Natural killer cell (primary cell): ENCODE results near the gene DTX2. TPM values are rescaled to one million over a fixed set of nuclear protein-coding genes. Genes with fewer than 3 reads are reported as not detected.
"Not testable (repeated sequence)": the region's sequence is repeated elsewhere in the genome, so short reads cannot be mapped to it uniquely, and the experiment has no call there.

Source experiments
- ATAC-seq, 3 donors: fragments of 150-1000 bp in 2 of 3; fragments of 200-7000 bp in 1 of 3; cut with Tn5 transposase; 1 replicate in 1 of 3; 2 replicates in 2 of 3; pipeline ENCODE4 v1.10.0; 2021; ENCODE audit warnings: mild to moderate bottlenecking in 2 of 3, moderate library complexity in 2 of 3
- DNase-seq, 2 donors: peaks; one replicate each; pipeline versions ENCODE4 v3.0.0 to v3.0.0-alpha.2; 2013 to 2021; ENCODE audit warnings: mixed read lengths in 1 of 2
- H3K27ac ChIP-seq: one replicate; pipeline ENCODE4 v1.5.1; 2013; ENCODE audit warnings: mild to moderate bottlenecking, low read length
- H3K27me3 ChIP-seq: one replicate; pipeline ENCODE4 v1.6.1; 2013; ENCODE audit warnings: low read length; ENCODE audit not compliant: control insufficient read depth, insufficient read depth
- H3K36me3 ChIP-seq: one replicate; pipeline ENCODE4 v1.6.1; 2013; ENCODE audit warnings: low read length; ENCODE audit not compliant: control insufficient read depth, insufficient read depth
- H3K4me1 ChIP-seq: one replicate; pipeline ENCODE4 v1.6.1; 2013; ENCODE audit warnings: low read length; ENCODE audit not compliant: control insufficient read depth, insufficient read depth
- H3K4me3 ChIP-seq: one replicate; pipeline ENCODE4 v1.5.1; 2013; ENCODE audit warnings: low read length
- H3K9me3 ChIP-seq: one replicate; pipeline ENCODE4 v1.6.1; 2013; ENCODE audit warnings: low read length; ENCODE audit not compliant: control insufficient read depth, insufficient read depth
- H3K27ac Mint-ChIP-seq, 2 donors: one replicate each; pipeline ENCODE4 v1.8.0; 2022; ENCODE audit warnings: mild to moderate bottlenecking in 2 of 2, mixed read lengths in 2 of 2, moderate library complexity in 1 of 2
- H3K27me3 Mint-ChIP-seq, 2 donors: one replicate each; pipeline ENCODE4 v1.8.0; 2022; ENCODE audit warnings: low read depth in 2 of 2, mixed read lengths in 2 of 2
- H3K36me3 Mint-ChIP-seq: one replicate; pipeline ENCODE4 v1.8.0; 2022; ENCODE audit warnings: mixed read lengths
- H3K4me1 Mint-ChIP-seq, 2 donors: one replicate each; pipeline ENCODE4 v1.8.0; 2022; ENCODE audit warnings: mixed read lengths in 2 of 2
- H3K4me3 Mint-ChIP-seq: one replicate; pipeline ENCODE4 v1.8.0; 2022; ENCODE audit warnings: mild to moderate bottlenecking, moderate library complexity, mixed read lengths
- H3K9me3 Mint-ChIP-seq, 2 donors: one replicate each; pipeline ENCODE4 v1.8.0; 2022; ENCODE audit warnings: mixed read lengths in 2 of 2
- CTCF ChIP-seq: fragments of 200-600 bp; IDR thresholded peaks from one replicate; pipeline ENCODE4 v1.8.0; 2022; ENCODE audit warnings: antibody characterized with exemption
- WGBS: methylation state at CpG from one replicate; pipeline ENCODE4 v1.1.7; 2013; ENCODE audit warnings: missing lambda C conversion rate; ENCODE audit not compliant: insufficient coverage; 5-methylcytosine and 5-hydroxymethylcytosine counted together
- intact Hi-C: fragments of 100-400 bp; cut with micrococcal nuclease; formaldehyde crosslinking; loops from one replicate; pipeline ENCODE4 v1.14.2; 2022
- total RNA-seq, 4 donors: library from RNA; stranded (reverse); fragments of 120-200 nt in 1 of 4; gene quantifications; one replicate each; pipeline versions ENCODE4 v1.2.3 to v1.2.4, GENCODE V29; 2013 to 2022

DTX2 gene
- total RNA-seq, 3 donors from 2014 or later (not counting 1 experiment from before 2014, with no cell fraction given) = 32.3 to 48.3 (median 40.5) TPM

DNA sequence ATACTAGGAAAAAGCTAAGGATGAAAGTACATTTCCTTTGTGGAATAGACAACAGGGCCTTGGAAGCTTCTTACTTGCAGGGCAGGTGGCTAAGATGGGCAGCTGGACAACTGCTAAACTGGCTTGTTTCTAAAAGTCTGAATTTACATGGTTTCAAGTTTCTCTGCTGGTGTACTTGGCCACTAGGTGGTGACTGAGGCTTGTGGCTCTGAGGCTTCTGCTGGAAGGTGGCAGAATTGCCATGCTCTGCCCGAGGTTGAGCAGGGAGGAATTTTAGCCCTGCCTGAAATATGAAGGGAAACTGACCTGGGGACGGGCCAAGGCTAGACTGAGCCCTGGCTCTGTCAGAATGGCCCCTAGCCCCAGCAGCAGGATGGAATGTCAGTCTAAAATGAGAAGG, 23.6 kb upstream of the DTX2 start:
- H3K4me3 ChIP-seq, H3K36me3 Mint-ChIP-seq, H3K27me3 Mint-ChIP-seq, intact Hi-C loops, H3K4me3 Mint-ChIP-seq, H3K27me3 ChIP-seq, H3K9me3 Mint-ChIP-seq, H3K27ac Mint-ChIP-seq, H3K36me3 ChIP-seq, H3K27ac ChIP-seq, H3K9me3 ChIP-seq, H3K4me1 Mint-ChIP-seq, H3K4me1 ChIP-seq: not testable (repeated sequence)
- peak; percentile 69 to 79 (median 73) for ATAC-seq
- peak; percentile 44 for TF ChIP-seq CTCF
- peak in 1 of 2 donors; percentile 78 for DNase-seq
- WGBS = no CpG with 5 or more reads among the region's 2 CpGs

- H3K27me3 Mint-ChIP-seq, H3K27ac Mint-ChIP-seq, H3K9me3 Mint-ChIP-seq, H3K27ac ChIP-seq, H3K4me3 Mint-ChIP-seq, H3K36me3 ChIP-seq, H3K4me1 ChIP-seq, H3K36me3 Mint-ChIP-seq, H3K4me3 ChIP-seq, H3K27me3 ChIP-seq, intact Hi-C loops, H3K4me1 Mint-ChIP-seq, DNase-seq, H3K9me3 ChIP-seq, ATAC-seq: not testable (repeated sequence)
- 100% methylated on average over 1 of the region's 7 CpGs for WGBS
Measured at GRCh38 chr7:76439120-76439888, 22.2 kb upstream of the DTX2 start.

GRCh38 chr7:76440404-76440803, 21.1 kb upstream of the DTX2 start:
- H3K9me3 ChIP-seq, H3K4me1 Mint-ChIP-seq, H3K9me3 Mint-ChIP-seq, H3K36me3 Mint-ChIP-seq, H3K4me3 Mint-ChIP-seq, H3K4me3 ChIP-seq, DNase-seq, H3K27me3 ChIP-seq, intact Hi-C loops, H3K27ac Mint-ChIP-seq, H3K27me3 Mint-ChIP-seq, H3K27ac ChIP-seq, H3K36me3 ChIP-seq, ATAC-seq: not testable (repeated sequence)
- 97% methylated on average over 4 of the region's 4 CpGs for WGBS
- H3K4me1 ChIP-seq = peaks cover 11% of the 10 kb centered on the region

- H3K4me1 Mint-ChIP-seq, H3K36me3 ChIP-seq, H3K27ac ChIP-seq, H3K27me3 ChIP-seq, H3K9me3 ChIP-seq, H3K9me3 Mint-ChIP-seq, intact Hi-C loops, H3K27ac Mint-ChIP-seq, H3K4me3 Mint-ChIP-seq, DNase-seq, H3K36me3 Mint-ChIP-seq, H3K4me3 ChIP-seq, H3K27me3 Mint-ChIP-seq: not testable (repeated sequence)
- ATAC-seq = peak; percentile 75 to 78 (median 77)
- no CpG with 5 or more reads among the region's 10 CpGs for WGBS
- peaks cover 14% of the 10 kb centered on the region for H3K4me1 ChIP-seq
Measured at GRCh38 chr7:76441792-76442191, 19.7 kb upstream of the DTX2 start.

DNA sequence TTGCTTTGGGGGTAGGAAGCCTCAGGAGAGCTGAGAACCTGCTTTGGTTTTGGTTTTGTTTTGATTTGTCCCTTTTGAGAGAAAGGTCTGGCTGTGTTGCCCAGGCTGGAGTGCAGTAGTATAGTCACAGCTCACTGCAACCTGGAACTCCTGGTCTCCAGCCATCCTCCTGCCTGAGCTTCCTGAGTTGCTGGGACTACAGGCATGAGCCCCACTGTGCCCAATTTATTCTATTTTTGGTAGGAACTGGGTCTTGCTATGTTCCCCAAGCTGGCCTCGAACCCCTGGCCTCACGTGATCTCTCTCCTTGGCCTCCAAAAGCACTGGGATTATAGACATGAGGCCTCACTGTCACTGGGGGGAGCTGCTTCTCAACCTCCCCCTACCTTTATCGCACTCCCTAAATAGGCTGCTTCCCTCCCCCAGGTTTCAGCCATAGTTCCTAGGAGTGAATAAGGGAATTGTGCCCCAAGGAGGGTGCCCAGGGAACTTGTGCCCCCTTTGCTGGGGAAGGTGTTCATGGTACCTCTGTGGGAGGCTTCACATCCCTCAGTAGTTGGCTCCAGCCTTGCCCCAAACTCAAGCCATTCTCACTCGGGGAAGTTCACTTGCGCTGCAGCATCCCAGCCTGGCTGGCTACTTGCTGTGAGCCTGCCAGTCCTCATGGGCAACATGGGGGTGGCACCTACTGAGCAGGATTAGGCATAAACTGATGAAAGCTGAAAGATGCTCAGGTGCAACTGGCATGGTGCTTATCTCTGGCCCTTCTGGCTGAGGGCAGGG, 18.7 kb upstream of the DTX2 start:
- H3K27ac Mint-ChIP-seq, H3K36me3 ChIP-seq, H3K4me1 Mint-ChIP-seq, H3K9me3 ChIP-seq, H3K27ac ChIP-seq, H3K36me3 Mint-ChIP-seq, H3K9me3 Mint-ChIP-seq, DNase-seq, H3K27me3 ChIP-seq, H3K4me3 Mint-ChIP-seq, H3K27me3 Mint-ChIP-seq, H3K4me3 ChIP-seq, intact Hi-C loops, ATAC-seq: not testable (repeated sequence)
- H3K4me1 ChIP-seq = peaks cover 14% of the 10 kb centered on the region
- WGBS = 100% methylated on average over 2 of the region's 5 CpGs

DNA sequence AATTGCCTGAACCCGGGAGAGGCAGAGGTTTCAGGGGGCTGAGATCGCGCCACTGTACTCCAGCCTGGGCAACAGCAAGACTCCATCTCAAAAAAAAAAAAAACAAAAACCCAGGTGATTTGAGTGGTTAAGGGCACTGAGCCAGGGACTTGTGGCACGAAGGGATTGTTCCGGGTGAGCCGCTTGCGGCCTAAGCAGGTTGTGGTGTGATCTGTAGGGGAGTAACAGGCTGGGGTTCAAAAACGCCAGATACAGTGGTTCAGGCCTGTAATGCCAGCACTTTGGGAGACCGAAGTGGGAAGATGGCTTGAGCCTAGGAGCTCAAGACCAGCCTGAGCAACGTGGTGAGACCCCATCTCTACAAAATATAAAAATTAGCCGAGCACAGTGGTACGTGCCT, 17.7 kb upstream of the DTX2 start:
- H3K9me3 ChIP-seq, intact Hi-C loops, H3K4me3 Mint-ChIP-seq, H3K27ac ChIP-seq, H3K36me3 Mint-ChIP-seq, H3K27me3 Mint-ChIP-seq, H3K27ac Mint-ChIP-seq, H3K27me3 ChIP-seq, H3K4me1 Mint-ChIP-seq, H3K9me3 Mint-ChIP-seq, H3K36me3 ChIP-seq, H3K4me3 ChIP-seq: not testable (repeated sequence)
- H3K4me1 ChIP-seq = peaks cover 14% of the 10 kb centered on the region
- DNase-seq = peak in 1 of 2 donors; percentile 37
- WGBS = 68% methylated on average over 4 of the region's 12 CpGs
- ATAC-seq = peak in 1 of 3 donors; percentile 27

DNA sequence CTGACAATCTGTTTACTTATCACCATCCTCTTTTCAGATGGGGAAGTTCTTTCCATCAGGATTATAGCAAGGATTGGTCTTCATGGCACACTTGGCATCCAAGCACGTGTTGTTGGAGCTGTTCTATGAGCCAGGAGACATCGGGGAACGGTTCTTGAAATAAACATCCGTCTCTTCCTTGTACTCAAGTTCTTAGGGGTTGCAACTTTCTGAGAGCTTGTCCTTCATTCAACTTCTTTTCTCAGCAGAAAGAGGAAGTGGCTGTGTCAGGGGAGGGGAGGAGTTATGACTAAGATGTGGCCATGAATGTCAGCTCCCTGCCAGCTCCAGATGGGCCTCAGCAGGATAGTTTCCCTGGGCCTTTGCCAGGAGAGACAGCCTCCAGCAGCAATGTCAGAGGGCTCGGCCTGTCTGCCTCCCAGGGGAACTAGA, 15.9 kb upstream of the DTX2 start:
- Histone ChIP-seq H3K27ac (peak overlapping the region; percentile 52), H3K4me1 (peaks cover 14% of the 10 kb centered on the region)
- H3K4me1 Mint-ChIP-seq, H3K4me3 Mint-ChIP-seq, intact Hi-C loops, H3K36me3 Mint-ChIP-seq, H3K27me3 ChIP-seq, H3K9me3 Mint-ChIP-seq, H3K36me3 ChIP-seq, H3K27me3 Mint-ChIP-seq, H3K4me3 ChIP-seq, H3K9me3 ChIP-seq: not testable (repeated sequence)
- 0% methylated on average over 3 of the region's 5 CpGs for WGBS
- H3K27ac Mint-ChIP-seq = peak overlapping the region in 1 of 2 donors; percentile 71
- peak in 1 of 2 donors; percentile 32 for DNase-seq
- ATAC-seq = peak; percentile 77 to 82 (median 79)
